SK-N-MC (cell line): ENCODE results near the gene CACNA1C.

Experiments used
- EZH2 ChIP-seq: fragments of 200-600 bp; sonication (generic); IDR thresholded peaks from one replicate; pipeline ENCODE4 v1.6.1; 2017; ENCODE audit warnings: antibody characterized with exemption
- FOXP2 ChIP-seq: optimal IDR thresholded peaks from 2 replicates; pipeline ENCODE3; 2011; ENCODE audit warnings: mild to moderate bottlenecking, moderate library complexity; ENCODE audit not compliant: insufficient read depth; ENCODE audit errors: extremely low read length, control extremely low read depth
- POLR2AphosphoS5 ChIP-seq: IDR thresholded peaks from 2 replicates; pipeline ENCODE4 v1.6.1; 2012; ENCODE audit warnings: mild to moderate bottlenecking, low read depth, low read length, borderline replicate concordance

GRCh38 chr12:2637371-2637770 lies 584.6 kb downstream of the CACNA1C start:
- no peak for TF ChIP-seq POLR2AphosphoS5
- TF ChIP-seq EZH2: no peak
- TF ChIP-seq FOXP2: no peak
